H1 (cell line): ENCODE measurements around the gene SERGEF. TPM values are rescaled to one million over a fixed set of nuclear protein-coding genes. Genes with fewer than 3 reads are reported as not detected.

Experiments
- CTCF ChIA-PET: fragments of 300-600 bp; sonication (Branson Sonifier 250); formaldehyde crosslinking; loops from one replicate; lab custom pipeline; 2021; ENCODE audit not compliant: partially characterized antibody; lab: Charles Lee
- POLR2A ChIA-PET: fragments of 300-600 bp; sonication (Branson Sonifier 250); formaldehyde crosslinking; loops from one replicate; lab custom pipeline; 2021; ENCODE audit warnings: inconsistent platforms; ENCODE audit not compliant: partially characterized antibody; lab: Charles Lee
- DNase-seq, 2 experiments: peaks; one replicate each; pipeline versions ENCODE4 v3.0.0 to v3.0.0-alpha.2; 2010 to 2022; ENCODE audit warnings: low spot score in 2 of 2, low read depth in 1 of 2, mixed read lengths in 1 of 2
- FAIRE-seq: peaks from 2 replicates; lab custom pipeline; 2011; peaks lifted over from hg19 to GRCh38; lab: Jason Lieb, UNC
- H2AFZ ChIP-seq: 2 replicates; pipeline ENCODE4 v1.8.1; 2012; ENCODE audit warnings: low read length, inconsistent platforms
- H2AK5ac ChIP-seq: 2 replicates; pipeline ENCODE4 v1.6.1; 2013; ENCODE audit warnings: low read depth, low read length
- H2BK120ac ChIP-seq: replicated peaks from 2 replicates; pipeline ENCODE3; 2013; ENCODE audit warnings: low read depth, low read length, inconsistent platforms
- H2BK12ac ChIP-seq: 2 replicates; pipeline ENCODE4 v1.6.1; 2013; ENCODE audit warnings: low read depth, low read length
- H2BK15ac ChIP-seq: 2 replicates; pipeline ENCODE4 v1.6.1; 2013; ENCODE audit warnings: low read length
- H2BK20ac ChIP-seq: 2 replicates; pipeline ENCODE4 v1.6.1; 2013; ENCODE audit warnings: low read length
- H2BK5ac ChIP-seq: 2 replicates; pipeline ENCODE4 v1.6.1; 2013; ENCODE audit warnings: low read depth, low read length
- H3K14ac ChIP-seq: 2 replicates; pipeline ENCODE4 v1.6.1; 2013; ENCODE audit warnings: inconsistent platforms; ENCODE audit not compliant: insufficient read length
- H3K18ac ChIP-seq: 2 replicates; pipeline ENCODE4 v1.6.1; 2013; ENCODE audit warnings: low read length; ENCODE audit errors: extremely low read depth
- H3K23ac ChIP-seq: 2 replicates; pipeline ENCODE4 v1.6.1; 2013; ENCODE audit warnings: inconsistent platforms; ENCODE audit not compliant: insufficient read length
- H3K23me2 ChIP-seq: 2 replicates; pipeline ENCODE4 v1.6.1; 2013; ENCODE audit warnings: low read depth, low read length
- H3K27ac ChIP-seq: 2 replicates; pipeline ENCODE4 v1.6.1; 2011; ENCODE audit warnings: low read depth, low read length, inconsistent platforms
- H3K27me3 ChIP-seq, 4 experiments: replicated peaks in 1 of 4; 1 replicate in 1 of 4; 2 replicates in 3 of 4; pipeline versions ENCODE4 v1.6.1 to v1.8.1; 2011 to 2013; ENCODE audit warnings: low read length in 3 of 4, mild to moderate bottlenecking in 3 of 4, inconsistent platforms in 2 of 4, mixed read lengths in 2 of 4, moderate library complexity in 1 of 4; ENCODE audit not compliant: control insufficient read depth in 3 of 4, insufficient read depth in 3 of 4; ENCODE audit errors: extremely low read depth in 1 of 4
- H3K36me3 ChIP-seq, 4 experiments: 2 replicates each; pipeline versions ENCODE4 v1.6.1 to v1.8.1; 2011 to 2013; ENCODE audit warnings: mild to moderate bottlenecking in 4 of 4, low read length in 3 of 4, moderate library complexity in 2 of 4, control low read depth in 1 of 4, inconsistent platforms in 1 of 4; ENCODE audit not compliant: insufficient read depth in 4 of 4, control insufficient read depth in 2 of 4
- H3K4ac ChIP-seq: replicated peaks from 2 replicates; pipeline ENCODE3; 2013; ENCODE audit warnings: low read length, low read depth, mixed read lengths, inconsistent platforms; ENCODE audit not compliant: insufficient read length
- H3K4me1 ChIP-seq, 4 experiments: replicated peaks in 1 of 4; 1 replicate in 1 of 4; 2 replicates in 3 of 4; pipeline versions ENCODE4 v1.6.1 to v1.8.1; 2011 to 2013; ENCODE audit warnings: low read length in 3 of 4, inconsistent platforms in 2 of 4, mixed read lengths in 1 of 4; ENCODE audit not compliant: insufficient read depth in 4 of 4, control insufficient read depth in 3 of 4
- H3K4me2 ChIP-seq, 2 experiments: 2 replicates each; pipeline versions ENCODE4 v1.6.1 to v1.8.1; 2011 to 2013; ENCODE audit warnings: low read depth in 2 of 2, low read length in 2 of 2, control low read depth in 1 of 2, inconsistent platforms in 1 of 2, mild to moderate bottlenecking in 1 of 2; ENCODE audit not compliant: insufficient read depth in 1 of 2
- H3K4me3 ChIP-seq, 4 experiments: fragments of 200-600, 300-600 bp in 1 of 4; sonication (generic), shearing (Covaris generic), sonication (Bioruptor Twin) in 1 of 4; 2 replicates each; pipeline versions ENCODE4 v1.5.1 to v1.8.1; 2011 to 2016; ENCODE audit warnings: low read length in 4 of 4, low read depth in 3 of 4, control low read depth in 2 of 4, inconsistent platforms in 2 of 4, mild to moderate bottlenecking in 2 of 4, mixed read lengths in 1 of 4, moderate library complexity in 1 of 4; ENCODE audit not compliant: insufficient read depth in 2 of 4; ENCODE audit errors: extremely low read depth in 1 of 4
- H3K56ac ChIP-seq: replicated peaks from 2 replicates; pipeline ENCODE3; 2013; ENCODE audit warnings: low read depth, mild to moderate bottlenecking, mixed read lengths, low read length, inconsistent platforms; ENCODE audit not compliant: insufficient read length
- H3K79me1 ChIP-seq: 2 replicates; pipeline ENCODE4 v1.6.1; 2013; ENCODE audit warnings: low read depth, low read length, control low read depth
- H3K79me2 ChIP-seq, 2 experiments: 2 replicates each; pipeline versions ENCODE4 v1.6.1 to v1.8.1; 2012 to 2013; ENCODE audit warnings: low read length in 2 of 2, mild to moderate bottlenecking in 2 of 2, inconsistent platforms in 1 of 2; ENCODE audit not compliant: insufficient read depth in 2 of 2, control insufficient read depth in 1 of 2
- H3K9ac ChIP-seq, 4 experiments: replicated peaks in 1 of 4; 1 replicate in 1 of 4; 2 replicates in 3 of 4; pipeline versions ENCODE4 v1.6.1 to v1.8.1; 2011 to 2013; ENCODE audit warnings: low read depth in 3 of 4, low read length in 3 of 4, control low read depth in 2 of 4, mild to moderate bottlenecking in 2 of 4, moderate library complexity in 2 of 4, inconsistent platforms in 1 of 4; ENCODE audit errors: extremely low read depth in 1 of 4
- H3K9me3 ChIP-seq, 2 experiments: 2 replicates each; pipeline versions ENCODE4 v1.6.1 to v1.8.1; 2012 to 2013; ENCODE audit warnings: mild to moderate bottlenecking in 2 of 2, moderate library complexity in 2 of 2, control low read depth in 1 of 2, inconsistent platforms in 1 of 2, low read depth in 1 of 2, low read length in 1 of 2, mixed read lengths in 1 of 2; ENCODE audit not compliant: insufficient read depth in 2 of 2
- H4K20me1 ChIP-seq, 2 experiments: replicated peaks in 1 of 2; 2 replicates each; pipeline versions ENCODE3 to v1.8.1; 2011 to 2013; ENCODE audit warnings: inconsistent platforms in 2 of 2, low read length in 2 of 2, mild to moderate bottlenecking in 1 of 2; ENCODE audit not compliant: insufficient read depth in 2 of 2, control insufficient read depth in 1 of 2
- H4K5ac ChIP-seq: 2 replicates; pipeline ENCODE4 v1.6.1; 2013; ENCODE audit warnings: low read length, low read depth, mixed read lengths, inconsistent platforms; ENCODE audit not compliant: insufficient read length
- H4K8ac ChIP-seq: 2 replicates; pipeline ENCODE4 v1.8.0; 2013; ENCODE audit warnings: mild to moderate bottlenecking, moderate library complexity, low read length, inconsistent platforms; ENCODE audit not compliant: insufficient read depth; ENCODE audit errors: extremely low read depth
- H4K91ac ChIP-seq: replicated peaks from 2 replicates; pipeline ENCODE3; 2013; ENCODE audit warnings: low read length, mixed read lengths, inconsistent platforms; ENCODE audit not compliant: insufficient read length
- JUN ChIP-seq: IDR thresholded peaks from 2 replicates; pipeline ENCODE4 v1.6.1; 2011; ENCODE audit warnings: low read depth, mild to moderate bottlenecking, improper control_type of control experiment, low read length
- MAFK ChIP-seq: IDR thresholded peaks from 2 replicates; pipeline ENCODE4 v1.6.1; 2012; ENCODE audit warnings: low read depth, mild to moderate bottlenecking, improper control_type of control experiment, low read length
- SAP30 ChIP-seq: fragments of 300-600 bp; sonication (generic); IDR thresholded peaks from 2 replicates; pipeline ENCODE4 v1.7.1; 2012; ENCODE audit warnings: low read length, moderate library complexity, mild to moderate bottlenecking, inconsistent platforms; ENCODE audit not compliant: insufficient read depth, insufficient replicate concordance
- SIX5 ChIP-seq: IDR thresholded peaks from 2 replicates; pipeline ENCODE4 v1.6.1; 2011; ENCODE audit warnings: mild to moderate bottlenecking, low read depth, low read length
- TAF1 ChIP-seq: IDR thresholded peaks from 2 replicates; pipeline ENCODE4 v1.6.1; 2011; ENCODE audit warnings: mild to moderate bottlenecking, low read depth, low read length
- TBP ChIP-seq: IDR thresholded peaks from 2 replicates; pipeline ENCODE4 v1.6.1; 2011; ENCODE audit warnings: low read depth, low read length, improper control_type of control experiment
- WGBS, 2 experiments: shearing (Covaris generic) in 1 of 2; methylation state at CpG; one replicate each; pipeline versions ENCODE4 v1.1.6 to v1.1.7; 2013 to 2015; ENCODE audit warnings: low lambda C conversion rate in 2 of 2, mixed read lengths in 2 of 2, inconsistent platforms in 1 of 2, low coverage in 1 of 2, missing lambda C conversion rate in 1 of 2; ENCODE audit not compliant: insufficient replicate concordance in 2 of 2, insufficient coverage in 1 of 2, insufficient read length in 1 of 2; ENCODE audit errors: extremely low coverage in 1 of 2, missing lambda C conversion rate in 1 of 2; 5-methylcytosine and 5-hydroxymethylcytosine counted together
- polyA plus RNA-seq, 7 experiments: library from polyadenylated mRNA; depleted of rRNA in 3 of 7; stranded (reverse) in 5 of 7; unstranded in 2 of 7; fragments of >200 nt in 5 of 7; fragments of 200-250 nt in 2 of 7; gene quantifications; 1 replicate in 5 of 7; 2 replicates in 1 of 7; 4 replicates in 1 of 7; pipeline versions ENCODE4 v1.2.1 to v1.2.3, GENCODE V29; 2011 to 2013; ENCODE audit warnings: missing spikeins in 2 of 7, mixed read lengths in 2 of 7
- total RNA-seq: library from RNA; stranded (reverse); fragmentation: NEBNext Ultra II Directional; extraction: Animal tissue kit (Norgen Biotek cat#: 25700); gene quantifications from 2 replicates; pipeline ENCODE4 v1.2.1, GENCODE V29; 2021
- TF ChIP-seq, protein P1 (sequence below): IDR thresholded peaks from 2 replicates; pipeline ENCODE4 v1.6.1; 2012; ENCODE audit warnings: inconsistent platforms

The SERGEF gene
- total and polyA plus RNA-seq, 2 of the 8 experiments (the other 6 are each of a cell fraction or from before 2014, with no cell fraction given): 16.6 to 28.8 TPM

DNA sequence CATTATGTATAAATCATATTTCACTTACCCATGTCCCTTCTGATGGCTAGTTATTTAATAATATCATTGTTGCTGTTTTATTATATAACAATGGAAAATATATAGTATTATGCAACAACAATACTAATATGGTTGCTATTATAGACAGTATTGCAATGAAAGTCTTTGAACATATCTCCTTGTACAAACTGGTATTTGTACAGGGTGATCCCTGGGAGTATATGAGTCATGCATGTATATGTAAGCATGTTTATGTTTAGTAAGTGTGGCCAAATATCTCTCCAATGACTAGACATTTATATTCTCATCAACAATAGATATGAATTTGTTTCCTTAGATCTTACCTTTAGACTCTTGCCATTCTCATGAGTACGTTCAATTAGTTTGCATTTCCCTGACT, 222.4 kb downstream of the SERGEF start:
- Histone ChIP-seq H2AFZ (no peak overlapping the region), H2BK120ac (no peak overlapping the region), H3K56ac (no peak overlapping the region), H3K36me3 (no peaks in the 10 kb centered on the region), H3K14ac (no peak overlapping the region), H3K9me3 (no peaks in the 10 kb centered on the region), H3K79me2 (no peaks in the 10 kb centered on the region), H2BK5ac (no peak overlapping the region), H4K8ac (no peak overlapping the region), H2BK12ac (no peak overlapping the region), H4K5ac (no peak overlapping the region), H3K18ac (no peak overlapping the region), H3K4me2 (no peak overlapping the region), H3K27me3 (no peaks in the 10 kb centered on the region), H4K20me1 (no peaks in the 10 kb centered on the region), H4K91ac (no peak overlapping the region), H3K27ac (no peak overlapping the region), H3K23me2 (no peaks in the 10 kb centered on the region), H2BK15ac (no peak overlapping the region), H3K23ac (no peak overlapping the region), H3K4me1 (peaks cover 0 to 2% (median 0%) of the 10 kb centered on the region in 4 experiments; a peak in 1 of 7 replicates), H2BK20ac (no peak overlapping the region), H3K9ac (no peak overlapping the region), H3K4ac (no peak overlapping the region), H2AK5ac (no peak overlapping the region), H3K4me3 (no peak overlapping the region), H3K79me1 (no peaks in the 10 kb centered on the region)
- 95% methylated on average over 1 of the region's 1 CpG; no CpG with 5 or more reads in 1 of the 2 experiments for WGBS, 2 experiments
- ChIA-PET POLR2A (interaction anchor here (0.7 kb wide), 1 partner anchor 259 kb away, joined by 3 read pairs; no protein-coding TSS in a partner anchor), CTCF (interaction anchor here (0.7 to 1.1 kb wide), 2 partner anchors 46 to 116 kb away, joined by 3 read pairs; no protein-coding TSS in a partner anchor)
- FAIRE-seq (no peak), DNase-seq (no peak)
- TF ChIP-seq, protein P1, sequence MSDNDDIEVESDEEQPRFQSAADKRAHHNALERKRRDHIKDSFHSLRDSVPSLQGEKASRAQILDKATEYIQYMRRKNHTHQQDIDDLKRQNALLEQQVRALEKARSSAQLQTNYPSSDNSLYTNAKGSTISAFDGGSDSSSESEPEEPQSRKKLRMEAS: no peak
- TF ChIP-seq JUN (no peak), TBP (no peak), MAFK (no peak), SAP30 (no peak), SIX5 (no peak), TAF1 (no peak)
